Skeletal muscle tissue (tissue), 5 donors: ENCODE measurements around the gene XIST. TPM values are rescaled to one million over a fixed set of nuclear protein-coding genes. Genes with fewer than 3 reads are reported as not detected.
"Not testable (repeated sequence)": the region's sequence is repeated elsewhere in the genome, so short reads cannot be mapped to it uniquely, and the experiment has no call there.

Source experiments
- H3K27ac ChIP-seq: one replicate; pipeline ENCODE4 v1.7.0; 2013; ENCODE audit warnings: mild to moderate bottlenecking, low read depth, low read length, inconsistent platforms
- H3K27me3 ChIP-seq, 3 donors: one replicate each; pipeline ENCODE4 v1.7.0; 2013; ENCODE audit warnings: low read length in 3 of 3; ENCODE audit not compliant: control insufficient read depth in 3 of 3, insufficient read depth in 3 of 3
- H3K36me3 ChIP-seq, 3 donors: one replicate each; pipeline ENCODE4 v1.7.0; 2013; ENCODE audit warnings: low read length in 3 of 3; ENCODE audit not compliant: control insufficient read depth in 3 of 3, insufficient read depth in 3 of 3
- H3K4me1 ChIP-seq, 3 donors: one replicate each; pipeline ENCODE4 v1.7.0; 2013; ENCODE audit warnings: low read length in 3 of 3, mild to moderate bottlenecking in 3 of 3; ENCODE audit not compliant: control insufficient read depth in 3 of 3, insufficient read depth in 3 of 3
- H3K4me3 ChIP-seq, 3 donors: one replicate each; pipeline ENCODE4 v1.7.0; 2013; ENCODE audit warnings: low read length in 3 of 3
- H3K9ac ChIP-seq, 3 donors: one replicate each; pipeline ENCODE4 v1.7.0; 2013; ENCODE audit warnings: low read length in 3 of 3, mild to moderate bottlenecking in 3 of 3, moderate library complexity in 2 of 3, low read depth in 1 of 3
- H3K9me3 ChIP-seq, 3 donors: one replicate each; pipeline ENCODE4 v1.7.0; 2013; ENCODE audit warnings: low read length in 3 of 3; ENCODE audit not compliant: control insufficient read depth in 3 of 3
- small RNA-seq: library from RNA; depleted of rRNA; stranded (forward); fragments of <200 nt; gene quantifications from one replicate; pipeline ENCODE3, GENCODE V24; 2014
- total RNA-seq: library from RNA; depleted of rRNA; stranded (reverse); fragments of >200 nt; gene quantifications from one replicate; pipeline ENCODE4 v1.2.3, GENCODE V29; 2014
- donor health status: Osteomylitis.

The XIST gene
- total RNA-seq, 1 donor from 2014 or later, result 1.6 TPM

GRCh38 chrX:73818200-73819116 lies 34.1 kb downstream of the XIST start:
- H3K9me3 ChIP-seq, result no peaks in the 10 kb centered on the region
- H3K27me3 ChIP-seq, result no peaks in the 10 kb centered on the region
- H3K4me1 ChIP-seq, result no peaks in the 10 kb centered on the region
- H3K9ac ChIP-seq, result no peak overlapping the region
- H3K27ac ChIP-seq, result no peak overlapping the region
- no peaks in the 10 kb centered on the region for H3K36me3 ChIP-seq
- no peak overlapping the region for H3K4me3 ChIP-seq

- H3K27me3 ChIP-seq, result no peaks in the 10 kb centered on the region
- no peak overlapping the region for H3K4me3 ChIP-seq
These were observed 34.9 kb downstream of the XIST start for GRCh38 chrX:73817393-73818199.

GRCh38 chrX:73812256-73812655 lies 40.3 kb downstream of the XIST start:
- H3K4me3 ChIP-seq, result no peak overlapping the region
- H3K9ac ChIP-seq, result no peak overlapping the region
- H3K27me3 ChIP-seq, result no peaks in the 10 kb centered on the region
- H3K9me3 ChIP-seq, result no peaks in the 10 kb centered on the region
- no peak overlapping the region for H3K27ac ChIP-seq
- H3K4me1 ChIP-seq, result no peaks in the 10 kb centered on the region
- H3K36me3 ChIP-seq, result no peaks in the 10 kb centered on the region

More at GRCh38 chrX:73817393-73818199, 34.9 kb downstream of the XIST start:
- H3K4me1 ChIP-seq, result no peaks in the 10 kb centered on the region
- H3K9me3 ChIP-seq, result no peaks in the 10 kb centered on the region
- no peaks in the 10 kb centered on the region for H3K36me3 ChIP-seq
- H3K9ac ChIP-seq, result no peak overlapping the region
- H3K27ac ChIP-seq, result no peak overlapping the region

GRCh38 chrX:73804109-73804508 lies 48.4 kb downstream of the XIST start:
- not testable (repeated sequence) for H3K4me1 ChIP-seq, H3K27ac ChIP-seq, H3K27me3 ChIP-seq, H3K36me3 ChIP-seq, H3K9me3 ChIP-seq, H3K4me3 ChIP-seq, H3K9ac ChIP-seq

GRCh38 chrX:73799888-73800287 lies 52.6 kb downstream of the XIST start:
- Histone ChIP-seq H3K9me3 (no peaks in the 10 kb centered on the region), H3K4me1 (no peaks in the 10 kb centered on the region), H3K36me3 (no peaks in the 10 kb centered on the region), H3K27me3 (no peaks in the 10 kb centered on the region), H3K4me3 (no peak overlapping the region), H3K9ac (no peak overlapping the region), H3K27ac (no peak overlapping the region)

GRCh38 chrX:73792511-73792910 lies 60.0 kb downstream of the XIST start:
- not testable (repeated sequence) for H3K9ac ChIP-seq, H3K4me1 ChIP-seq, H3K9me3 ChIP-seq, H3K4me3 ChIP-seq, H3K27ac ChIP-seq, H3K36me3 ChIP-seq, H3K27me3 ChIP-seq

GRCh38 chrX:73785493-73785892 lies 67.0 kb downstream of the XIST start:
- Histone ChIP-seq H3K9ac (no peak overlapping the region), H3K4me1 (no peaks in the 10 kb centered on the region), H3K27me3 (peaks cover 0 to 3% (median 0%) of the 10 kb centered on the region in 3 donors), H3K9me3 (no peaks in the 10 kb centered on the region), H3K27ac (no peak overlapping the region), H3K4me3 (no peak overlapping the region), H3K36me3 (no peaks in the 10 kb centered on the region)

Small RNA genes lying within 50 kb of the gene (small RNA-seq; reads per million reads assigned to genes)
- gene RF01880, result not detected
